Fibroblast of lung (primary cell): Measurements from ENCODE around the gene TENM3.

Source experiments
- EZH2 ChIP-seq: IDR thresholded peaks from 2 replicates; pipeline ENCODE4 v1.5.1; 2012; ENCODE audit warnings: low read length, control low read depth, mild to moderate bottlenecking; ENCODE audit errors: missing control alignments
- TF ChIP-seq, protein P1 (sequence below), 2 donors: IDR thresholded peaks in 1 of 2; conservative IDR thresholded peaks in 1 of 2; 1 replicate in 1 of 2; 2 replicates in 1 of 2; pipeline ENCODE4 v1.5.1; 2011 to 2012; ENCODE audit warnings: low read length in 2 of 2, control low read depth in 1 of 2, inconsistent platforms in 1 of 2, low read depth in 1 of 2, mild to moderate bottlenecking in 1 of 2

DNA sequence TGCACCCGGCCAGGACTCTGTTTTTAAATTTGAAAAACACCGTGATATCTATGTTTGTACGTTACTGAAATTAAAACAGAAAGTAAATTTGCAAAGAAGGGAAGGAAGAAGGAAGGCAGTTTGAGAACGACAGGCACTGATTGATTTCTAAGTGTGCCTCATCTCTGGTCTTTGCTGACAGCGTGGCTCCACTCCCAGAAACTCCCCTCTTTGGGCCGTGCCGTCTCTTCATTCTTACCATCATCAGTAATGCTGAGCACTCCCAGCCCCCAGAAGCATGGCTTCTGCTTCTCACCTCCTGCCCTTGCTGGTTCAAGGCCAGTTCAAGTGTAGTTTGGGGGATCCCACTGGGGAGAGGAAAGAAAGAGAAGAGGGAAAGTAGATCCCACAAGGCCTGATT lies 85.3 kb downstream of the TENM3 start:
- TF ChIP-seq, protein P1, sequence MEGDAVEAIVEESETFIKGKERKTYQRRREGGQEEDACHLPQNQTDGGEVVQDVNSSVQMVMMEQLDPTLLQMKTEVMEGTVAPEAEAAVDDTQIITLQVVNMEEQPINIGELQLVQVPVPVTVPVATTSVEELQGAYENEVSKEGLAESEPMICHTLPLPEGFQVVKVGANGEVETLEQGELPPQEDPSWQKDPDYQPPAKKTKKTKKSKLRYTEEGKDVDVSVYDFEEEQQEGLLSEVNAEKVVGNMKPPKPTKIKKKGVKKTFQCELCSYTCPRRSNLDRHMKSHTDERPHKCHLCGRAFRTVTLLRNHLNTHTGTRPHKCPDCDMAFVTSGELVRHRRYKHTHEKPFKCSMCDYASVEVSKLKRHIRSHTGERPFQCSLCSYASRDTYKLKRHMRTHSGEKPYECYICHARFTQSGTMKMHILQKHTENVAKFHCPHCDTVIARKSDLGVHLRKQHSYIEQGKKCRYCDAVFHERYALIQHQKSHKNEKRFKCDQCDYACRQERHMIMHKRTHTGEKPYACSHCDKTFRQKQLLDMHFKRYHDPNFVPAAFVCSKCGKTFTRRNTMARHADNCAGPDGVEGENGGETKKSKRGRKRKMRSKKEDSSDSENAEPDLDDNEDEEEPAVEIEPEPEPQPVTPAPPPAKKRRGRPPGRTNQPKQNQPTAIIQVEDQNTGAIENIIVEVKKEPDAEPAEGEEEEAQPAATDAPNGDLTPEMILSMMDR (conservative IDR thresholded peaks at IDR 0.05 in 1 of 2, IDR thresholded peaks at IDR 0.05 in 1 of 2; ENCODE audit: low read depth in 1 of 2, low read length in 2 of 2): no peak
- TF ChIP-seq EZH2: no peak
